OCI-LY1 (cell line): ENCODE measurements around the gene C19orf47.

Source experiments
- H2AFZ ChIP-seq: fragments of 200-600 bp; sonication (generic), shearing (Covaris generic); 2 replicates; pipeline ENCODE4 v1.6.0; 2014; ENCODE audit warnings: antibody characterized with exemption, mild to moderate bottlenecking, low read length
- H3F3A ChIP-seq: fragments of 200-600 bp; sonication (generic), shearing (Covaris generic); 2 replicates; pipeline ENCODE4 v1.6.0; 2014; ENCODE audit warnings: mild to moderate bottlenecking, antibody characterized with exemption, low read length, moderate library complexity; ENCODE audit not compliant: insufficient read depth
- H3K27ac ChIP-seq: fragments of 200-600 bp; sonication (generic); 2 replicates; pipeline ENCODE4 v1.5.1; 2014; ENCODE audit warnings: low read length, mixed run types, mild to moderate bottlenecking, low read depth; ENCODE audit not compliant: poor library complexity, severe bottlenecking
- H3K27me3 ChIP-seq: fragments of 200-600 bp; sonication (generic); 2 replicates; pipeline ENCODE4 v1.6.0; 2014; ENCODE audit warnings: antibody characterized with exemption, mild to moderate bottlenecking, low read length, moderate library complexity; ENCODE audit not compliant: insufficient read depth
- H3K36me3 ChIP-seq: fragments of 200-600 bp; sonication (generic); 2 replicates; pipeline ENCODE4 v1.6.1; 2014; ENCODE audit warnings: mild to moderate bottlenecking, antibody characterized with exemption, low read length, moderate library complexity, mixed read lengths; ENCODE audit not compliant: insufficient read depth
- H3K4me1 ChIP-seq: fragments of 200-600 bp; sonication (generic); 2 replicates; pipeline ENCODE4 v1.5.1; 2014; ENCODE audit warnings: mild to moderate bottlenecking, low read length, moderate library complexity; ENCODE audit not compliant: insufficient read depth, severe bottlenecking
- H3K4me2 ChIP-seq: fragments of 200-600 bp; sonication (generic), shearing (Covaris generic); 2 replicates; pipeline ENCODE4 v1.6.1; 2014; ENCODE audit warnings: low read length
- H3K4me3 ChIP-seq: fragments of 200-600 bp; sonication (generic); 2 replicates; pipeline ENCODE4 v1.5.1; 2014; ENCODE audit warnings: low read length, low read depth, mild to moderate bottlenecking, mixed read lengths; ENCODE audit not compliant: poor library complexity, severe bottlenecking
- H3K79me2 ChIP-seq: fragments of 200-600 bp; shearing (Covaris generic); 2 replicates; pipeline ENCODE4 v1.6.1; 2016; ENCODE audit warnings: mixed run types, low read length, mixed read lengths; ENCODE audit not compliant: insufficient read depth
- H3K9ac ChIP-seq: fragments of 200-600 bp; sonication (generic), shearing (Covaris generic); 2 replicates; pipeline ENCODE4 v1.6.1; 2014; ENCODE audit warnings: mild to moderate bottlenecking, low read length, mixed read lengths
- H3K9me2 ChIP-seq: fragments of 200-600 bp; sonication (generic), shearing (Covaris generic); 2 replicates; pipeline ENCODE4 v1.6.1; 2014; ENCODE audit warnings: low read depth, mild to moderate bottlenecking, low read length, mixed read lengths
- H3K9me3 ChIP-seq: fragments of 200-600 bp; shearing (Covaris generic); 2 replicates; pipeline ENCODE4 v1.6.1; 2014; ENCODE audit warnings: low read length, mixed read lengths
- H4K20me1 ChIP-seq: fragments of 200-600 bp; sonication (generic), shearing (Covaris generic); 2 replicates; pipeline ENCODE4 v1.6.0; 2016; ENCODE audit warnings: mild to moderate bottlenecking, low read length; ENCODE audit not compliant: insufficient read depth
- CTCF ChIP-seq: fragments of 200-600 bp; sonication (generic), shearing (Covaris generic); IDR thresholded peaks from 2 replicates; pipeline ENCODE4 v1.5.1; 2017; ENCODE audit warnings: mild to moderate bottlenecking, antibody characterized with exemption, low read length, moderate library complexity, mixed read lengths
- EZH2 ChIP-seq: fragments of 200-600 bp; sonication (generic), shearing (Covaris generic); IDR thresholded peaks from 2 replicates; pipeline ENCODE4 v1.8.0; 2017; ENCODE audit warnings: borderline replicate concordance, mixed run types, mild to moderate bottlenecking, antibody characterized with exemption, low read length, moderate library complexity, mixed read lengths

Gene C19orf47, protein sequence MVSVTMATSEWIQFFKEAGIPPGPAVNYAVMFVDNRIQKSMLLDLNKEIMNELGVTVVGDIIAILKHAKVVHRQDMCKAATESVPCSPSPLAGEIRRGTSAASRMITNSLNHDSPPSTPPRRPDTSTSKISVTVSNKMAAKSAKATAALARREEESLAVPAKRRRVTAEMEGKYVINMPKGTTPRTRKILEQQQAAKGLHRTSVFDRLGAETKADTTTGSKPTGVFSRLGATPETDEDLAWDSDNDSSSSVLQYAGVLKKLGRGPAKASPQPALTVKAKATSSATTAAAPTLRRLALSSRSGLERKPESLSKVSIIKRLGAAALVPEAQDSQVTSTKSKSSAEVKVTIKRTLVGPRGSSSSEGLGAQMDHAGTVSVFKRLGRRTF

DNA sequence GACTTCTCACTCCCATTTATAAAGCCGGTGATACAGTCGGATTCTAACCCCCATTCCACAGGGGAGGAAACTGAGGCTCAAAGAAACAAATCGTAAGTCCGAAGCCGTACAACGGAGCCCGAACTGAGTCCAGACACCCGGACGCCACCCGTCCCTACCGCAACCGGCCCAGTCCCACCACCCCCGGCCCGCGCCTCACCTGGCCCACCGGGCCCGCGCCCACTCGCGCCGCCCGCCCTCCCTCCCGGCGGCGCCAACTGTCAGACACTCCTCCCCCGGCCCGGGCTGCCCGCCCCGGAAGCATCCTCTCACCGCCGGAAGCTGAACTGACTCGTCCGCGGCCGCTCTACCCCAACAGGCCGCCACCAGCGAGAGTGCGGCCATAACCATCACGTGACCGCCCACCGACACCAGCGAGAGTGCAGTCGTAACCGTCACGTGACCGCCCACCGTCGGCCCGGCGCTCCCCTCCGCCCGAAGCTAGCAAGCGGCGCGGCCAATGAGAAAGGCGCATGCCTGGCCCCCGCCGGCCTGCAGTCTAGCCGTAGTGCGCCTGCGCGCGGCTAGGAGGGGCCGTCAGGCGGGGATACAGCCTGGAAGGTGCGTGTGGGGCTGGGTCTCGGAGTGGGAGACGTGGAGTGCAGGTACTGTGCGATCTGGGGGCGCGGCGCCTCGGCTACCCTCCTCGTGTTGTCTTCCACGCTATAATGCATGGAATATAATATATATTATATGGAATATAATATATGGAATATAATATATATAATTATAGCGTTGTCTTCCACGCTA lies at the start of gene C19orf47, which contains the start of gene PLD3:
Gene C19orf47 (minus strand): TSS at position 273 of the 789 bp plus-strand sequence. CDS start 6,540 bp downstream, outside the sequence.
Gene PLD3 (plus strand): TSS at position 571 of the 789 bp plus-strand sequence. CDS start 17,789 bp downstream, outside the sequence.
- H2AFZ ChIP-seq = no peak within 1 kb of the TSS
- peaks cover 14% of the 10 kb centered on the region for H3K79me2 ChIP-seq
- H3K9ac ChIP-seq = peak within 1 kb of the TSS; percentile 89
- peak within 1 kb of the TSS; percentile 76 for H3K4me3 ChIP-seq
- TF ChIP-seq CTCF = no peak
- no peak for TF ChIP-seq EZH2
- H3K9me2 ChIP-seq = no peaks in the 10 kb centered on the region
- H3K4me1 ChIP-seq = peaks cover 19% of the 10 kb centered on the region
- no peaks in the 10 kb centered on the region for H3K27me3 ChIP-seq
- H3K4me2 ChIP-seq = peak within 1 kb of the TSS; percentile 99
- H3K36me3 ChIP-seq = peaks cover 3% of the 10 kb centered on the region; the same call in 1 of the 2 replicates
- no peaks in the 10 kb centered on the region for H3F3A ChIP-seq
- H3K27ac ChIP-seq = peak within 1 kb of the TSS; percentile 49
- no peaks in the 10 kb centered on the region for H3K9me3 ChIP-seq
- no peaks in the 10 kb centered on the region for H4K20me1 ChIP-seq

DNA sequence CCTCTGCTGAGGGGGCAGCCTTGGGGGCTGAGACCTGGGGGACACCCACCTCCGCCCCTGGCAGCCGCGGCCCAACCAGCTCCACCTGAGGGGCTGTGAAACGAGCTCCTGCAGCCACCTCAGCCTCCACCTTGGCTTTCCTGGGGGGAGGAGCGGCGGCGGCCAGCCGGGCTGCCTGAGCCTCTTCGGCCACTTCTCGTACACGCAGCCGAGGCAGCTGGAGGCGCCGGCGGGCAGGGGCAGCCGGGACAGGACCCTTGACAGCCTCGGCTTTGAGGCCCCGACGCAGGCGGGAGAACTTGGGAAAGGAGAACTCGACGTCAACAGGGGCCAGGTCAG lies 49.3 kb upstream of the C19orf47 start:
- no peak overlapping the region for H3K27ac ChIP-seq
- H3K79me2 ChIP-seq = no peaks in the 10 kb centered on the region
- no peaks in the 10 kb centered on the region for H3K9me3 ChIP-seq
- no peak overlapping the region for H3K9ac ChIP-seq
- H3F3A ChIP-seq = no peaks in the 10 kb centered on the region
- no peak overlapping the region for H3K4me2 ChIP-seq
- no peak overlapping the region for H3K4me3 ChIP-seq
- H4K20me1 ChIP-seq = no peaks in the 10 kb centered on the region
- no peak overlapping the region for H2AFZ ChIP-seq
- TF ChIP-seq EZH2 (no peak), CTCF (no peak)
- peaks cover 3% of the 10 kb centered on the region for H3K27me3 ChIP-seq
- no peaks in the 10 kb centered on the region for H3K4me1 ChIP-seq
- no peaks in the 10 kb centered on the region for H3K36me3 ChIP-seq
- H3K9me2 ChIP-seq = no peaks in the 10 kb centered on the region

GRCh38 chr19:40396886-40397567 lies 48.8 kb upstream of the C19orf47 start:
- Histone ChIP-seq H3K79me2 (no peaks in the 10 kb centered on the region), H4K20me1 (no peaks in the 10 kb centered on the region), H3K4me3 (no peak overlapping the region), H3K9ac (no peak overlapping the region), H3K9me2 (no peaks in the 10 kb centered on the region), H3K4me1 (no peaks in the 10 kb centered on the region), H3K36me3 (no peaks in the 10 kb centered on the region), H3K4me2 (no peak overlapping the region), H3F3A (no peaks in the 10 kb centered on the region), H3K27ac (no peak overlapping the region), H3K27me3 (peaks cover 3% of the 10 kb centered on the region), H3K9me3 (no peaks in the 10 kb centered on the region), H2AFZ (no peak overlapping the region)
- TF ChIP-seq EZH2 = no peak
- TF ChIP-seq CTCF = no peak
